ENCODE data around the gene PDGFD. TPM values are rescaled to one million over a fixed set of nuclear protein-coding genes. Genes with fewer than 3 reads are reported as not detected.

The PDGFD gene
- total RNA-seq, 4 donors from 2014 or later: 16.1 to 108 (median 36.0) TPM

DNA sequence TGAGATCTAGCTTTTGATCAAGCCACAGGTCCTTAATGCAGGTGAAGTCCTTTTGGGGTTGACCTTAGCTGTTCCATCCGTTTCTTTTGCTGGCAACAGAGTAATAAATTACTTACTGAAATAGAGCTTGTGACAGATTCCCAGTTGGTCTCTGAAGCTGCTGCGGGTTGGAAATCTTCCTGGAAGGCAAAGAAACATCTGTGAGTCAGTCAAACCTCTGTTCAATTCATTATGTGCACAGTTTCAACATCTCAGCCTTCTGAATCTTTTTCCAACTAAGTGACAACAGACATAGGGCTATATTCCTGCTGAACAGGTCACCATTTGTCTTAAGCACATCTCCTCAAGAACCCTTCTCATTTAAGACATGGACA lies 216.4 kb downstream of the PDGFD start:
- Histone ChIP-seq H3K4me3 (replicated peaks in 1 of 3) (no peak overlapping the region), H3K36me3 (no peaks in the 10 kb centered on the region), H3K9me3 (no peaks in the 10 kb centered on the region), H3K27me3 (no peaks in the 10 kb centered on the region), H3K27ac (no peak overlapping the region), H3K4me1 (no peaks in the 10 kb centered on the region)
- DNase-seq: no peak
- intact Hi-C loops (cut with DNase I): no loop called here
- WGBS, 2 donors: 63 to 71% methylated on average over 2 of the region's 2 CpGs
- no peak for TF ChIP-seq POLR2A (IDR thresholded peaks at IDR 0.05)
- TF ChIP-seq, protein P1, sequence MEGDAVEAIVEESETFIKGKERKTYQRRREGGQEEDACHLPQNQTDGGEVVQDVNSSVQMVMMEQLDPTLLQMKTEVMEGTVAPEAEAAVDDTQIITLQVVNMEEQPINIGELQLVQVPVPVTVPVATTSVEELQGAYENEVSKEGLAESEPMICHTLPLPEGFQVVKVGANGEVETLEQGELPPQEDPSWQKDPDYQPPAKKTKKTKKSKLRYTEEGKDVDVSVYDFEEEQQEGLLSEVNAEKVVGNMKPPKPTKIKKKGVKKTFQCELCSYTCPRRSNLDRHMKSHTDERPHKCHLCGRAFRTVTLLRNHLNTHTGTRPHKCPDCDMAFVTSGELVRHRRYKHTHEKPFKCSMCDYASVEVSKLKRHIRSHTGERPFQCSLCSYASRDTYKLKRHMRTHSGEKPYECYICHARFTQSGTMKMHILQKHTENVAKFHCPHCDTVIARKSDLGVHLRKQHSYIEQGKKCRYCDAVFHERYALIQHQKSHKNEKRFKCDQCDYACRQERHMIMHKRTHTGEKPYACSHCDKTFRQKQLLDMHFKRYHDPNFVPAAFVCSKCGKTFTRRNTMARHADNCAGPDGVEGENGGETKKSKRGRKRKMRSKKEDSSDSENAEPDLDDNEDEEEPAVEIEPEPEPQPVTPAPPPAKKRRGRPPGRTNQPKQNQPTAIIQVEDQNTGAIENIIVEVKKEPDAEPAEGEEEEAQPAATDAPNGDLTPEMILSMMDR (IDR thresholded peaks at IDR 0.05): no peak

- Histone ChIP-seq H3K27ac (no peak overlapping the region), H3K4me1 (no peaks in the 10 kb centered on the region), H3K4me3 (replicated peaks in 1 of 3) (no peak overlapping the region), H3K36me3 (no peaks in the 10 kb centered on the region), H3K27me3 (no peaks in the 10 kb centered on the region), H3K9me3 (no peaks in the 10 kb centered on the region)
- no peak for DNase-seq
- 51 to 62% methylated on average over 3 of the region's 3 CpGs for WGBS, 2 donors
- intact Hi-C loops (cut with DNase I): no loop called here
- TF ChIP-seq POLR2A (IDR thresholded peaks at IDR 0.05): no peak
- TF ChIP-seq, protein P1 (IDR thresholded peaks at IDR 0.05): no peak
These were observed 217.0 kb downstream of the PDGFD start for GRCh38 chr11:103946793-103947545.

- Histone ChIP-seq H3K27ac (no peak overlapping the region), H3K9me3 (no peaks in the 10 kb centered on the region), H3K36me3 (no peaks in the 10 kb centered on the region), H3K27me3 (no peaks in the 10 kb centered on the region), H3K4me1 (no peaks in the 10 kb centered on the region), H3K4me3 (replicated peaks in 1 of 3) (no peak overlapping the region)
- no peak for TF ChIP-seq POLR2A (IDR thresholded peaks at IDR 0.05)
- TF ChIP-seq, protein P1 (IDR thresholded peaks at IDR 0.05): no peak
- intact Hi-C loops (cut with DNase I): no loop called here
- no peak for DNase-seq
- 93 to 98% methylated on average over 1 of the region's 1 CpG for WGBS, 2 donors
These were observed 219.6 kb downstream of the PDGFD start for GRCh38 chr11:103944251-103944940.

- TF ChIP-seq POLR2A (IDR thresholded peaks at IDR 0.05): no peak
- TF ChIP-seq, protein P1 (IDR thresholded peaks at IDR 0.05): no peak
- Histone ChIP-seq H3K9me3 (no peaks in the 10 kb centered on the region), H3K4me3 (replicated peaks in 1 of 3) (no peak overlapping the region), H3K27me3 (no peaks in the 10 kb centered on the region), H3K27ac (no peak overlapping the region), H3K4me1 (no peaks in the 10 kb centered on the region), H3K36me3 (no peaks in the 10 kb centered on the region)
- intact Hi-C loops (cut with DNase I): no loop called here
- 78 to 88% methylated on average over 1 of the region's 1 CpG for WGBS, 2 donors
- no peak for DNase-seq
These were observed 221.3 kb downstream of the PDGFD start for GRCh38 chr11:103942646-103943045.

DNA sequence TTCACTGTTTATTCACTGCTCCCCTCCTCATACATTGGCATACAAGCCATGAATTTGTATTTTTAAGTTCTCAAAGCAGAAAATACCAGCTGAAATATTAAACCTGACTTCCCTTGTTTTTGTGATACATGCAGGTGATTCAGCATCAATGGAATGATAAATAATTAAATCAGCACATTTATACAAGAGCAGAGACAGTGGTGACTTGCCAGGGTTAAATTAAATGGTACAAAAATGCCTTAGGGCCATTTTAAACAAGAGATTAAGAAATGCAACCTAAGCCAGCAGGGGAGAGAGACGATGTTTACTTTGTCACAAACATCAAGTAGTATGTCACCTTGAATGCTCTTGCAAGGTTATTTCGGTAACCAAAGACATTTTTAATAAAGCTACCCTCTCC lies 223.4 kb downstream of the PDGFD start:
- no peak for DNase-seq
- no peaks in the 10 kb centered on the region for H3K9me3 ChIP-seq
- H3K4me1 ChIP-seq: no peaks in the 10 kb centered on the region
- 66 to 83% methylated on average over 2 of the region's 2 CpGs for WGBS, 2 donors
- TF ChIP-seq, protein P1 (IDR thresholded peaks at IDR 0.05): no peak
- no peak for TF ChIP-seq POLR2A (IDR thresholded peaks at IDR 0.05)
- H3K27me3 ChIP-seq: no peaks in the 10 kb centered on the region
- intact Hi-C loops (cut with DNase I): no loop called here
- no peak overlapping the region for H3K27ac ChIP-seq
- no peaks in the 10 kb centered on the region for H3K36me3 ChIP-seq
- no peak overlapping the region for H3K4me3 ChIP-seq (replicated peaks in 1 of 3)

All from thyroid gland (tissue), 4 donors.